Measurements from ENCODE around the gene ZNF148. TPM values are rescaled to one million over a fixed set of nuclear protein-coding genes. Genes with fewer than 3 reads are reported as not detected.

The ZNF148 gene
- total RNA-seq, 2 experiments from 2014 or later: 30.9 to 34.0 TPM

DNA sequence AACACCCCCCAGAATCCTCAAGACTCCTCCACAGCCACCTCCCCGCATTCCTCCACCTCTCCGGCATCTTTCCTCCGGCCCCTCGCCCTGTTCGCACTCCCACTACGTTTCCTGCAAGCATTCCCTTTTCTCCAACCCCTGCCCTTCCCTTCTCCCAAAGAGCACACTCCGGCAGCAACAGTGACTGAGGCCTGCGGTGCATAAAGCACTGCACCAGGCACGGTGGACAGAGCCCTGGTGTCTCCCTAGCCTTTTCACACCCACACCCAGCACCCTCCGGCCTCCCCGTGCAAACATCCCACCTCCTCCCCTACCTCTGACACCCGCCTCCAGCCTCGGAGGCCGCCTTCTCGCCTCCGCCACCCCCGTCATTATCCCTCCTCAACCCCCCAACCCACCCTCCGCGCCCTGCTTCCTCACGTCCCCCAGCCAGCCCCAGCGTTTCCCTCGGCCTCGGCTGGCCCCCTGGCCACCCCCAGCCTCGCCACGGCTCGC is 577 bp downstream of the ZNF148 start:
- no peaks in the 10 kb centered on the region for H3K27me3 Mint-ChIP-seq
- H3K36me3 Mint-ChIP-seq (ENCODE audit: low read depth): peaks cover 35% of the 10 kb centered on the region
- H3K4me1 Mint-ChIP-seq (ENCODE audit: low read depth): peaks cover 62% of the 10 kb centered on the region
- peak overlapping the region; percentile 87 for H3K4me3 ChIP-seq (ENCODE audit: low read length)
- intact Hi-C loops (cut with DNase I, micrococcal nuclease): loop anchor here (2.0 to 10.0 kb wide), 9 partner anchors 18 to 1790 kb away; partner anchors contain the start of genes HACD2 (in 1 of the 2), SLC41A3 (in 1 of the 2) and UMPS (in 1 of the 2)
- no peaks in the 10 kb centered on the region for H3K27me3 ChIP-seq (ENCODE audit: control insufficient read depth in 1 of 2, insufficient read depth in 2 of 2, low read length in 2 of 2)
- no peaks in the 10 kb centered on the region for H3K9me3 Mint-ChIP-seq
- peak in 10 of 14 experiments; percentile 5 to 47 (median 28) for DNase-seq
- TF ChIP-seq, protein P1, sequence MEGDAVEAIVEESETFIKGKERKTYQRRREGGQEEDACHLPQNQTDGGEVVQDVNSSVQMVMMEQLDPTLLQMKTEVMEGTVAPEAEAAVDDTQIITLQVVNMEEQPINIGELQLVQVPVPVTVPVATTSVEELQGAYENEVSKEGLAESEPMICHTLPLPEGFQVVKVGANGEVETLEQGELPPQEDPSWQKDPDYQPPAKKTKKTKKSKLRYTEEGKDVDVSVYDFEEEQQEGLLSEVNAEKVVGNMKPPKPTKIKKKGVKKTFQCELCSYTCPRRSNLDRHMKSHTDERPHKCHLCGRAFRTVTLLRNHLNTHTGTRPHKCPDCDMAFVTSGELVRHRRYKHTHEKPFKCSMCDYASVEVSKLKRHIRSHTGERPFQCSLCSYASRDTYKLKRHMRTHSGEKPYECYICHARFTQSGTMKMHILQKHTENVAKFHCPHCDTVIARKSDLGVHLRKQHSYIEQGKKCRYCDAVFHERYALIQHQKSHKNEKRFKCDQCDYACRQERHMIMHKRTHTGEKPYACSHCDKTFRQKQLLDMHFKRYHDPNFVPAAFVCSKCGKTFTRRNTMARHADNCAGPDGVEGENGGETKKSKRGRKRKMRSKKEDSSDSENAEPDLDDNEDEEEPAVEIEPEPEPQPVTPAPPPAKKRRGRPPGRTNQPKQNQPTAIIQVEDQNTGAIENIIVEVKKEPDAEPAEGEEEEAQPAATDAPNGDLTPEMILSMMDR (IDR thresholded peaks at IDR 0.05): no peak
- no peaks in the 10 kb centered on the region for H3K9me3 ChIP-seq (ENCODE audit: control insufficient read depth in 1 of 2, insufficient read depth in 1 of 2, low read length in 2 of 2)
- H3K27ac ChIP-seq (ENCODE audit: low read depth in 1 of 2, low read length in 2 of 2): peak overlapping the region in 1 of 2 donors; percentile 88
- peak overlapping the region; percentile 99 for H3K27ac Mint-ChIP-seq
- peak; percentile 34 for ATAC-seq (ENCODE audit: poor library complexity)
- ChIA-PET POLR2A (interaction anchor here (0.7 to 2.4 kb wide), 18 partner anchors 8 to 374 kb away, joined by 3 to 41 read pairs (median 5); partner anchors contain the start of genes OSBPL11 and SNX4), CTCF (interaction anchor here (0.8 kb wide), 1 partner anchor 11 kb away, joined by 3 read pairs; no protein-coding TSS in a partner anchor)
- H3K4me3 Mint-ChIP-seq: peak overlapping the region; percentile 98
- no peaks in the 10 kb centered on the region for H3K36me3 ChIP-seq (ENCODE audit: insufficient read depth, low read length)
- H3K4me1 ChIP-seq (ENCODE audit: insufficient read depth, low read length): peaks cover 33% of the 10 kb centered on the region

DNA sequence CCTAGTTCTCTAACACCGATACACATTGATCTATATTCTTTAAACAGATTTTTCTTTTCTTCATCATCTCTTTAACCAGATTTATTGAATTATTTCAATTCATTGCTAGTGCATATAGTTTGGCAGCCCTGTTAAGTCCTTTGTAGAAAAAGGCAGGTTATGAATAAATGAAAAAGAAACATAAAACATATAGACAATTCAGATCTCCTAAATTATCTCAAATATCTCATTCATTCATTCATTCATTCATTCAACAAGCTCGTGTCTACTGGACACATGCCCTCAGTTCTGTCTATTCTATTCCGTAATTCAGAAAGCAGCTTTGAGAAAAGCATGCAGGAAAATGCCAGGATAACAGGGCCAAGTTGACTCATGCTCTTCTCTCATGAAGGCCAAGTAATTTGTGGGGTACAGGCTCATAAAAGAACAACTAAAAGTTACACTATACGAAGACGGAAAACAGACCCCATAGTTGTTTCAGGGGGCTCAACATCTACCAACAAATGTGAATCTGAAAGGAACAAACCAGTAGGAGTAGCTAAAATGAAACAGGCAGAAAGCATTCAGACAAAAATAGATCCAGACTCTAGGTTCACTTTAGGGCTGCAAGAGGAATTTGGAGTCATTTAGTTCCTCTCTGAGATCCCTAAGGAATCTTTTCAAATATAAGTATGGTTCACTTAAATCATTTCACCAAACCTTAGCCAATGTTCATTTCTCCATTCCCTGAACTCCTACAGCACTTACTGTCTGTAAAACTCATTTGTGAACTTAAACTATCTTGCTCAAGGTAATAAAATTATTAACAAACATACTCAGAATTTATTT is 7.5 kb downstream of the ZNF148 start:
- H3K27ac ChIP-seq (ENCODE audit: low read depth in 1 of 2, low read length in 2 of 2): no peak overlapping the region
- H3K4me3 Mint-ChIP-seq: no peak overlapping the region
- H3K9me3 ChIP-seq (ENCODE audit: control insufficient read depth in 1 of 2, insufficient read depth in 1 of 2, low read length in 2 of 2): no peaks in the 10 kb centered on the region
- no peaks in the 10 kb centered on the region for H3K9me3 Mint-ChIP-seq
- H3K27me3 ChIP-seq (ENCODE audit: control insufficient read depth in 1 of 2, insufficient read depth in 2 of 2, low read length in 2 of 2): no peaks in the 10 kb centered on the region
- H3K36me3 Mint-ChIP-seq (ENCODE audit: low read depth): peaks cover 35% of the 10 kb centered on the region
- ChIA-PET POLR2A (interaction anchor here (0.9 to 1.8 kb wide), 3 partner anchors 7 to 14 kb away, joined by 3 to 13 read pairs (median 6); partner anchors contain the start of gene ZNF148), CTCF (interaction anchor here (0.6 kb wide), 1 partner anchor 96 kb away, joined by 3 read pairs; no protein-coding TSS in a partner anchor)
- TF ChIP-seq, protein P1 (IDR thresholded peaks at IDR 0.05): no peak
- peaks cover 19% of the 10 kb centered on the region for H3K4me1 ChIP-seq (ENCODE audit: insufficient read depth, low read length)
- DNase-seq (no peak), ATAC-seq (ENCODE audit: poor library complexity) (no peak)
- H3K27ac Mint-ChIP-seq: peak overlapping the region; percentile 0
- intact Hi-C loops (cut with DNase I, micrococcal nuclease): no loop called here
- H3K4me1 Mint-ChIP-seq (ENCODE audit: low read depth): peaks cover 88% of the 10 kb centered on the region
- H3K27me3 Mint-ChIP-seq: no peaks in the 10 kb centered on the region
- H3K4me3 ChIP-seq (ENCODE audit: low read length): no peak overlapping the region
- peaks cover 4% of the 10 kb centered on the region for H3K36me3 ChIP-seq (ENCODE audit: insufficient read depth, low read length)

DNA sequence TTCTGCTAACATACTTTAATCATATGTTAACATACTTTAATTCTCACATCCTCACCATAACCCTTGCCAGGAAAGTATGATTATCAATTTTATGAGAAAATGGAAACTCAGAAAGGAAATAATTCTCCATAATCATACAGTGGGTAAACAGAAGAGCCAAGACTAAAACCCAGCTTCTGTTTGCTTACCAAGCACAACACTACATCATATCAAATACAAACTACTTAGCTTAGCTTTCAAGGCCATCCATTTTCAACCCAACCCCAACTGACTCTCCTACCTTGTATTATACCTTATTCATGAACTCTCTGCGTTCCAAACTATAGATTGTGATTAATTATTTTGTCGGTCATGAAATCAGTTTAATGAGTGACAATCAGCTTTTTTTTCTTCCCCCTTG is 9.0 kb downstream of the ZNF148 start:
- Mint-ChIP-seq H3K36me3 (ENCODE audit: low read depth) (peaks cover 23% of the 10 kb centered on the region), H3K9me3 (no peaks in the 10 kb centered on the region), H3K27me3 (no peaks in the 10 kb centered on the region), H3K27ac (peak overlapping the region; percentile 15), H3K4me3 (no peak overlapping the region), H3K4me1 (ENCODE audit: low read depth) (peaks cover 90% of the 10 kb centered on the region)
- DNase-seq (no peak), ATAC-seq (ENCODE audit: poor library complexity) (no peak)
- Histone ChIP-seq H3K4me1 (ENCODE audit: insufficient read depth, low read length) (peaks cover 18% of the 10 kb centered on the region), H3K9me3 (ENCODE audit: control insufficient read depth in 1 of 2, insufficient read depth in 1 of 2, low read length in 2 of 2) (no peaks in the 10 kb centered on the region), H3K4me3 (ENCODE audit: low read length) (no peak overlapping the region), H3K27me3 (ENCODE audit: control insufficient read depth in 1 of 2, insufficient read depth in 2 of 2, low read length in 2 of 2) (no peaks in the 10 kb centered on the region), H3K27ac (ENCODE audit: low read depth in 1 of 2, low read length in 2 of 2) (no peak overlapping the region), H3K36me3 (ENCODE audit: insufficient read depth, low read length) (peaks cover 4% of the 10 kb centered on the region)
- TF ChIP-seq, protein P1 (IDR thresholded peaks at IDR 0.05): no peak
- intact Hi-C loops (cut with DNase I, micrococcal nuclease): no loop called here
- ChIA-PET POLR2A (interaction anchor here (1.2 to 1.8 kb wide), 3 partner anchors 9 to 14 kb away, joined by 3 to 13 read pairs (median 6); partner anchors contain the start of gene ZNF148), CTCF (interaction anchor here (1.1 kb wide), 1 partner anchor 121 kb away, joined by 3 read pairs; no protein-coding TSS in a partner anchor)

Data from CD4-positive, alpha-beta T cell (primary cell).